ENCODE measurements around the gene TYROBP.

- no peak for TF ChIP-seq EZH2 (IDR thresholded peaks at IDR 0.05; ENCODE audit: borderline replicate concordance, low read depth, low read length, poor library complexity, severe bottlenecking)
- TF ChIP-seq, protein P1, sequence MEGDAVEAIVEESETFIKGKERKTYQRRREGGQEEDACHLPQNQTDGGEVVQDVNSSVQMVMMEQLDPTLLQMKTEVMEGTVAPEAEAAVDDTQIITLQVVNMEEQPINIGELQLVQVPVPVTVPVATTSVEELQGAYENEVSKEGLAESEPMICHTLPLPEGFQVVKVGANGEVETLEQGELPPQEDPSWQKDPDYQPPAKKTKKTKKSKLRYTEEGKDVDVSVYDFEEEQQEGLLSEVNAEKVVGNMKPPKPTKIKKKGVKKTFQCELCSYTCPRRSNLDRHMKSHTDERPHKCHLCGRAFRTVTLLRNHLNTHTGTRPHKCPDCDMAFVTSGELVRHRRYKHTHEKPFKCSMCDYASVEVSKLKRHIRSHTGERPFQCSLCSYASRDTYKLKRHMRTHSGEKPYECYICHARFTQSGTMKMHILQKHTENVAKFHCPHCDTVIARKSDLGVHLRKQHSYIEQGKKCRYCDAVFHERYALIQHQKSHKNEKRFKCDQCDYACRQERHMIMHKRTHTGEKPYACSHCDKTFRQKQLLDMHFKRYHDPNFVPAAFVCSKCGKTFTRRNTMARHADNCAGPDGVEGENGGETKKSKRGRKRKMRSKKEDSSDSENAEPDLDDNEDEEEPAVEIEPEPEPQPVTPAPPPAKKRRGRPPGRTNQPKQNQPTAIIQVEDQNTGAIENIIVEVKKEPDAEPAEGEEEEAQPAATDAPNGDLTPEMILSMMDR (conservative IDR thresholded peaks at IDR 0.05; ENCODE audit: low read depth, low read length) = no peak
Observed at GRCh38 chr19:35940839-35941238, 32.7 kb upstream of the TYROBP start.
